ENCODE measurements around the gene DMTF1.
"Not testable (repeated sequence)": the region's sequence is repeated elsewhere in the genome, so short reads cannot be mapped to it uniquely, and the experiment has no call there.

The DMTF1 gene

GRCh38 chr7:87231258-87231657, 79.0 kb downstream of the DMTF1 start:
- Histone ChIP-seq H3K36me3 (ENCODE audit: low read length) (no peaks in the 10 kb centered on the region), H3K27ac (ENCODE audit: low read depth, low read length) (no peak overlapping the region), H3K79me2 (ENCODE audit: insufficient read depth, low read length) (no peaks in the 10 kb centered on the region), H3F3A (ENCODE audit: insufficient read depth) (no peaks in the 10 kb centered on the region), H3K9ac (ENCODE audit: low read length) (no peak overlapping the region), H3K9me2 (replicated peaks; ENCODE audit: insufficient read depth, low read length) (no peaks in the 10 kb centered on the region), H2AFZ (ENCODE audit: low read depth, low read length, severe bottlenecking) (no peak overlapping the region), H4K20me1 (ENCODE audit: low read depth, low read length) (no peaks in the 10 kb centered on the region), H3K9me3 (ENCODE audit: insufficient read depth, low read length) (peaks cover 10% of the 10 kb centered on the region; the same call in 1 of the 2 replicates), H3K27me3 (ENCODE audit: low read length) (no peaks in the 10 kb centered on the region), H3K4me3 (ENCODE audit: insufficient read depth, low read length, poor library complexity, severe bottlenecking) (no peak overlapping the region), H3K4me2 (ENCODE audit: low read depth, low read length, poor library complexity, severe bottlenecking) (no peak overlapping the region)
- no peak for TF ChIP-seq EZH2phosphoT487 (conservative IDR thresholded peaks at IDR 0.05; ENCODE audit: low read length)
- TF ChIP-seq CTCF (IDR thresholded peaks at IDR 0.05; ENCODE audit: insufficient read depth, low read length, poor library complexity, severe bottlenecking): no peak

GRCh38 chr7:87231711-87232110, 79.5 kb downstream of the DMTF1 start:
- Histone ChIP-seq H3K27me3 (ENCODE audit: low read length) (no peaks in the 10 kb centered on the region), H3K4me3 (ENCODE audit: insufficient read depth, low read length, poor library complexity, severe bottlenecking) (no peak overlapping the region), H3F3A (ENCODE audit: insufficient read depth) (no peaks in the 10 kb centered on the region), H2AFZ (ENCODE audit: low read depth, low read length, severe bottlenecking) (no peak overlapping the region), H3K36me3 (ENCODE audit: low read length) (no peaks in the 10 kb centered on the region), H3K9me2 (replicated peaks; ENCODE audit: insufficient read depth, low read length) (no peaks in the 10 kb centered on the region), H3K79me2 (ENCODE audit: insufficient read depth, low read length) (no peaks in the 10 kb centered on the region), H4K20me1 (ENCODE audit: low read depth, low read length) (no peaks in the 10 kb centered on the region), H3K9ac (ENCODE audit: low read length) (no peak overlapping the region), H3K4me2 (ENCODE audit: low read depth, low read length, poor library complexity, severe bottlenecking) (no peak overlapping the region), H3K9me3 (ENCODE audit: insufficient read depth, low read length) (peaks cover 10% of the 10 kb centered on the region; the same call in 1 of the 2 replicates), H3K27ac (ENCODE audit: low read depth, low read length) (no peak overlapping the region)
- TF ChIP-seq EZH2phosphoT487 (conservative IDR thresholded peaks at IDR 0.05; ENCODE audit: low read length) (no peak), CTCF (IDR thresholded peaks at IDR 0.05; ENCODE audit: insufficient read depth, low read length, poor library complexity, severe bottlenecking) (no peak)

- TF ChIP-seq CTCF (IDR thresholded peaks at IDR 0.05; ENCODE audit: insufficient read depth, low read length, poor library complexity, severe bottlenecking): no peak
- no peak for TF ChIP-seq EZH2phosphoT487 (conservative IDR thresholded peaks at IDR 0.05; ENCODE audit: low read length)
- Histone ChIP-seq H4K20me1 (ENCODE audit: low read depth, low read length) (no peaks in the 10 kb centered on the region), H3K9ac (ENCODE audit: low read length) (no peak overlapping the region), H3K9me3 (ENCODE audit: insufficient read depth, low read length) (peaks cover 10% of the 10 kb centered on the region; the same call in 1 of the 2 replicates), H3K9me2 (replicated peaks; ENCODE audit: insufficient read depth, low read length) (no peaks in the 10 kb centered on the region), H3K36me3 (ENCODE audit: low read length) (no peaks in the 10 kb centered on the region), H3F3A (ENCODE audit: insufficient read depth) (no peaks in the 10 kb centered on the region), H2AFZ (ENCODE audit: low read depth, low read length, severe bottlenecking) (no peak overlapping the region), H3K79me2 (ENCODE audit: insufficient read depth, low read length) (no peaks in the 10 kb centered on the region), H3K27ac (ENCODE audit: low read depth, low read length) (no peak overlapping the region), H3K4me3 (ENCODE audit: insufficient read depth, low read length, poor library complexity, severe bottlenecking) (no peak overlapping the region), H3K4me2 (ENCODE audit: low read depth, low read length, poor library complexity, severe bottlenecking) (no peak overlapping the region), H3K27me3 (ENCODE audit: low read length) (no peaks in the 10 kb centered on the region)
Observed at GRCh38 chr7:87234949-87235348, 82.7 kb downstream of the DMTF1 start.

GRCh38 chr7:87238464-87239051, 86.3 kb downstream of the DMTF1 start:
- not testable (repeated sequence) for H2AFZ ChIP-seq (ENCODE audit: low read depth, low read length, severe bottlenecking); H3K36me3 ChIP-seq (ENCODE audit: low read length); H3F3A ChIP-seq (ENCODE audit: insufficient read depth); H3K27me3 ChIP-seq (ENCODE audit: low read length); H3K9ac ChIP-seq (ENCODE audit: low read length); H3K4me3 ChIP-seq (ENCODE audit: insufficient read depth, low read length, poor library complexity, severe bottlenecking); H3K4me2 ChIP-seq (ENCODE audit: low read depth, low read length, poor library complexity, severe bottlenecking); H3K9me2 ChIP-seq (replicated peaks; ENCODE audit: insufficient read depth, low read length); H3K27ac ChIP-seq (ENCODE audit: low read depth, low read length); H4K20me1 ChIP-seq (ENCODE audit: low read depth, low read length); H3K9me3 ChIP-seq (ENCODE audit: insufficient read depth, low read length); H3K79me2 ChIP-seq (ENCODE audit: insufficient read depth, low read length)

GRCh38 chr7:87245671-87246070, 93.4 kb downstream of the DMTF1 start:
- not testable (repeated sequence) for H3K27me3 ChIP-seq (ENCODE audit: low read length); H3K36me3 ChIP-seq (ENCODE audit: low read length); H3K79me2 ChIP-seq (ENCODE audit: insufficient read depth, low read length); H4K20me1 ChIP-seq (ENCODE audit: low read depth, low read length); H3K9ac ChIP-seq (ENCODE audit: low read length); H3F3A ChIP-seq (ENCODE audit: insufficient read depth); H3K4me2 ChIP-seq (ENCODE audit: low read depth, low read length, poor library complexity, severe bottlenecking); H3K27ac ChIP-seq (ENCODE audit: low read depth, low read length); H3K9me2 ChIP-seq (replicated peaks; ENCODE audit: insufficient read depth, low read length); H3K4me3 ChIP-seq (ENCODE audit: insufficient read depth, low read length, poor library complexity, severe bottlenecking); H2AFZ ChIP-seq (ENCODE audit: low read depth, low read length, severe bottlenecking)
- H3K9me3 ChIP-seq (ENCODE audit: insufficient read depth, low read length): peaks cover 22% of the 10 kb centered on the region; the same call in 1 of the 2 replicates

Data from SU-DHL-6 (cell line).